AG04449 (cell line): Measurements from ENCODE around the gene G3BP1.

Source experiments
- CTCF ChIA-PET: fragments of 350-600 bp; formaldehyde crosslinking; extraction: SDS; loops from one replicate; lab custom pipeline; 2021; ENCODE audit warnings: antibody characterized with exemption; lab: Yijun Ruan, JAX
- POLR2A ChIA-PET: fragments of 400-600, 350-600 bp; formaldehyde crosslinking; extraction: SDS; loops from one replicate; lab custom pipeline; 2020; ENCODE audit warnings: antibody characterized with exemption, inconsistent platforms; lab: Yijun Ruan, JAX
- DNase-seq: peaks from one replicate; pipeline ENCODE4 v3.0.0-alpha.2; 2010; ENCODE audit warnings: low read depth, low spot score
- H3K4me3 ChIP-seq: 2 replicates; pipeline ENCODE4 v1.5.1; 2011; ENCODE audit warnings: low read depth, mild to moderate bottlenecking, control low read depth, low read length
- CTCF ChIP-seq: IDR thresholded peaks from one replicate; pipeline ENCODE4 v1.5.1; 2011; ENCODE audit warnings: mild to moderate bottlenecking, moderate library complexity, low read length, control low read depth, inconsistent platforms; ENCODE audit not compliant: insufficient read depth; ENCODE audit errors: missing control alignments

Gene G3BP1

GRCh38 chr5:151743530-151743929 lies 28.2 kb upstream of the G3BP1 start:
- CTCF ChIA-PET, result interaction anchor here (0.6 to 22.0 kb wide), 24 partner anchors 9 to 427 kb away, joined by 3 to 652 read pairs (median 4); partner anchors contain the start of gene SLC36A1
- POLR2A ChIA-PET, result interaction anchor here (1.1 to 8.4 kb wide), 3 partner anchors 66 to 85 kb away, joined by 3 to 383 read pairs (median 4); no protein-coding TSS in a partner anchor

GRCh38 chr5:151745071-151745705 lies 26.6 kb upstream of the G3BP1 start:
- no peak overlapping the region for H3K4me3 ChIP-seq
- CTCF ChIA-PET, result interaction anchor here (1.0 to 22.0 kb wide), 8 partner anchors 7 to 295 kb away, joined by 3 to 652 read pairs (median 22); partner anchors contain the start of gene SLC36A1
- DNase-seq, result no peak
- POLR2A ChIA-PET, result interaction anchor here (1.0 to 8.4 kb wide), 2 partner anchors 68 to 86 kb away, joined by 5 to 383 read pairs; no protein-coding TSS in a partner anchor
- TF ChIP-seq CTCF, result no peak

More at GRCh38 chr5:151743530-151743929, 28.2 kb upstream of the G3BP1 start:
- DNase-seq, result no peak
- TF ChIP-seq CTCF, result no peak
- H3K4me3 ChIP-seq, result no peak overlapping the region

GRCh38 chr5:151750121-151750520 lies 21.6 kb upstream of the G3BP1 start:
- DNase-seq, result no peak
- H3K4me3 ChIP-seq, result no peak overlapping the region
- ChIA-PET CTCF (interaction anchor here (1.3 to 22.0 kb wide), 2 partner anchors 88 to 302 kb away, joined by 3 to 652 read pairs; no protein-coding TSS in a partner anchor), POLR2A (interaction anchor here (1.0 kb wide), 1 partner anchor 10 kb away, joined by 3 read pairs; no protein-coding TSS in a partner anchor)
- TF ChIP-seq CTCF, result no peak

- TF ChIP-seq CTCF, result no peak
- POLR2A ChIA-PET, result interaction anchor here (1.3 to 2.0 kb wide), 2 partner anchors 21 to 52 kb away, joined by 3 to 8 read pairs; partner anchors contain the start of gene G3BP1
- CTCF ChIA-PET, result interaction anchor here (1.1 to 22.0 kb wide), 6 partner anchors 8 to 303 kb away, joined by 3 to 652 read pairs (median 5); partner anchors contain the start of gene G3BP1
- DNase-seq, result no peak
- no peak overlapping the region for H3K4me3 ChIP-seq
Measured at GRCh38 chr5:151751091-151751490, 20.7 kb upstream of the G3BP1 start.

- POLR2A ChIA-PET, result interaction anchor here (1.3 to 2.0 kb wide), 2 partner anchors 20 to 53 kb away, joined by 3 to 8 read pairs; partner anchors contain the start of gene G3BP1
- no peak for DNase-seq
- CTCF ChIA-PET, result interaction anchor here (1.1 to 22.0 kb wide), 6 partner anchors 9 to 304 kb away, joined by 3 to 652 read pairs (median 5); partner anchors contain the start of gene G3BP1
- no peak for TF ChIP-seq CTCF
- H3K4me3 ChIP-seq, result no peak overlapping the region
Measured at GRCh38 chr5:151751593-151751992, 20.2 kb upstream of the G3BP1 start.

GRCh38 chr5:151755383-151755782 lies 16.4 kb upstream of the G3BP1 start:
- CTCF ChIA-PET, result interaction anchor here (0.6 to 1.5 kb wide), 7 partner anchors 12 to 296 kb away, joined by 3 to 9 read pairs (median 3); no protein-coding TSS in a partner anchor

More at GRCh38 chr5:151755383-151755782, 16.4 kb upstream of the G3BP1 start:
- no peak for TF ChIP-seq CTCF
- no peak overlapping the region for H3K4me3 ChIP-seq
- no peak for DNase-seq
- POLR2A ChIA-PET, result no interaction called here
